ENCODE measurements around the gene GPC6.

The GPC6 gene

GRCh38 chr13:93266681-93267080, 40.1 kb downstream of the GPC6 start:
- no peaks in the 10 kb centered on the region for H3K27me3 ChIP-seq (ENCODE audit: insufficient read depth, low read length)
- H2BK12ac ChIP-seq (ENCODE audit: low read length): no peak overlapping the region
- H3K9me3 ChIP-seq (ENCODE audit: insufficient read depth, low read depth, low read length): no peaks in the 10 kb centered on the region
- no peak overlapping the region for H3K14ac ChIP-seq (ENCODE audit: low read length)
- H3K4ac ChIP-seq (ENCODE audit: low read depth, low read length): no peak overlapping the region
- no peak overlapping the region for H3K27ac ChIP-seq (ENCODE audit: low read depth, low read length)
- H3K79me1 ChIP-seq (ENCODE audit: low read length): no peaks in the 10 kb centered on the region
- no peak overlapping the region for H3K18ac ChIP-seq (ENCODE audit: low read length)
- no peak overlapping the region for H2AFZ ChIP-seq (ENCODE audit: insufficient read depth, low read length, poor library complexity)
- WGBS (ENCODE audit: extremely low coverage, insufficient coverage, insufficient read length): no CpG with 5 or more reads among the region's 1 CpG
- no peak overlapping the region for H2AK5ac ChIP-seq (ENCODE audit: low read length)
- H3K36me3 ChIP-seq (ENCODE audit: control insufficient read depth in 1 of 2, insufficient read depth in 2 of 2, low read length in 2 of 2): no peaks in the 10 kb centered on the region
- no peak overlapping the region for H3K9ac ChIP-seq (ENCODE audit: low read length)
- H3K4me2 ChIP-seq (ENCODE audit: low read length): no peak overlapping the region
- H4K8ac ChIP-seq (ENCODE audit: low read depth, low read length): no peak overlapping the region
- H3K79me2 ChIP-seq (ENCODE audit: control insufficient read depth, insufficient read depth, low read length, poor library complexity): no peaks in the 10 kb centered on the region
- H3K23ac ChIP-seq (ENCODE audit: low read length): no peak overlapping the region
- no peak for DNase-seq
- no peak overlapping the region for H3K4me3 ChIP-seq (ENCODE audit: low read depth, low read length)
- no peak overlapping the region for H4K12ac ChIP-seq (ENCODE audit: low read depth, low read length)
- no peak overlapping the region for H2BK5ac ChIP-seq (ENCODE audit: low read depth, low read length, poor library complexity)
- no peak overlapping the region for H2BK120ac ChIP-seq (ENCODE audit: insufficient read depth, low read length, poor library complexity)
- no peak overlapping the region for H4K91ac ChIP-seq (ENCODE audit: low read depth, low read length)
- no peaks in the 10 kb centered on the region for H3K4me1 ChIP-seq (ENCODE audit: control insufficient read depth in 1 of 2, insufficient read depth in 2 of 2, low read length in 2 of 2)

GRCh38 chr13:93268327-93269028, 41.9 kb downstream of the GPC6 start:
- Histone ChIP-seq H2BK12ac (ENCODE audit: low read length) (no peak overlapping the region), H3K4ac (ENCODE audit: low read depth, low read length) (no peak overlapping the region), H4K8ac (ENCODE audit: low read depth, low read length) (no peak overlapping the region), H4K91ac (ENCODE audit: low read depth, low read length) (no peak overlapping the region), H3K4me3 (ENCODE audit: low read depth, low read length) (no peak overlapping the region), H3K14ac (ENCODE audit: low read length) (no peak overlapping the region), H3K27ac (ENCODE audit: low read depth, low read length) (no peak overlapping the region), H2BK120ac (ENCODE audit: insufficient read depth, low read length, poor library complexity) (no peak overlapping the region), H2BK5ac (ENCODE audit: low read depth, low read length, poor library complexity) (no peak overlapping the region), H3K18ac (ENCODE audit: low read length) (no peak overlapping the region), H2AFZ (ENCODE audit: insufficient read depth, low read length, poor library complexity) (no peak overlapping the region), H3K79me2 (ENCODE audit: control insufficient read depth, insufficient read depth, low read length, poor library complexity) (no peaks in the 10 kb centered on the region), H3K9me3 (ENCODE audit: insufficient read depth, low read depth, low read length) (no peaks in the 10 kb centered on the region), H3K9ac (ENCODE audit: low read length) (no peak overlapping the region), H3K27me3 (ENCODE audit: insufficient read depth, low read length) (no peaks in the 10 kb centered on the region), H3K36me3 (ENCODE audit: control insufficient read depth in 1 of 2, insufficient read depth in 2 of 2, low read length in 2 of 2) (no peaks in the 10 kb centered on the region), H3K23ac (ENCODE audit: low read length) (no peak overlapping the region), H3K4me1 (ENCODE audit: control insufficient read depth in 1 of 2, insufficient read depth in 2 of 2, low read length in 2 of 2) (no peaks in the 10 kb centered on the region), H3K4me2 (ENCODE audit: low read length) (no peak overlapping the region), H2AK5ac (ENCODE audit: low read length) (no peak overlapping the region), H4K12ac (ENCODE audit: low read depth, low read length) (no peak overlapping the region), H3K79me1 (ENCODE audit: low read length) (no peaks in the 10 kb centered on the region)
- WGBS (ENCODE audit: extremely low coverage, insufficient coverage, insufficient read length): no CpG with 5 or more reads among the region's 7 CpGs
- DNase-seq: no peak

- Histone ChIP-seq H3K36me3 (ENCODE audit: control insufficient read depth in 1 of 2, insufficient read depth in 2 of 2, low read length in 2 of 2) (no peaks in the 10 kb centered on the region), H3K27ac (ENCODE audit: low read depth, low read length) (no peak overlapping the region), H3K14ac (ENCODE audit: low read length) (no peak overlapping the region), H4K12ac (ENCODE audit: low read depth, low read length) (no peak overlapping the region), H3K18ac (ENCODE audit: low read length) (no peak overlapping the region), H4K8ac (ENCODE audit: low read depth, low read length) (no peak overlapping the region), H3K9ac (ENCODE audit: low read length) (no peak overlapping the region), H3K4me2 (ENCODE audit: low read length) (no peak overlapping the region), H3K79me1 (ENCODE audit: low read length) (no peaks in the 10 kb centered on the region), H3K4ac (ENCODE audit: low read depth, low read length) (no peak overlapping the region), H3K4me3 (ENCODE audit: low read depth, low read length) (no peak overlapping the region), H3K9me3 (ENCODE audit: insufficient read depth, low read depth, low read length) (no peaks in the 10 kb centered on the region), H2BK120ac (ENCODE audit: insufficient read depth, low read length, poor library complexity) (no peak overlapping the region), H2AFZ (ENCODE audit: insufficient read depth, low read length, poor library complexity) (no peak overlapping the region), H3K79me2 (ENCODE audit: control insufficient read depth, insufficient read depth, low read length, poor library complexity) (no peaks in the 10 kb centered on the region), H3K4me1 (ENCODE audit: control insufficient read depth in 1 of 2, insufficient read depth in 2 of 2, low read length in 2 of 2) (no peaks in the 10 kb centered on the region), H3K23ac (ENCODE audit: low read length) (no peak overlapping the region), H3K27me3 (ENCODE audit: insufficient read depth, low read length) (no peaks in the 10 kb centered on the region), H4K91ac (ENCODE audit: low read depth, low read length) (no peak overlapping the region), H2BK5ac (ENCODE audit: low read depth, low read length, poor library complexity) (no peak overlapping the region), H2BK12ac (ENCODE audit: low read length) (no peak overlapping the region), H2AK5ac (ENCODE audit: low read length) (no peak overlapping the region)
- no peak for DNase-seq
- WGBS (ENCODE audit: extremely low coverage, insufficient coverage, insufficient read length): no CpG with 5 or more reads among the region's 5 CpGs
These were observed 44.4 kb downstream of the GPC6 start for GRCh38 chr13:93270769-93271742.

- no peaks in the 10 kb centered on the region for H3K4me1 ChIP-seq (ENCODE audit: control insufficient read depth in 1 of 2, insufficient read depth in 2 of 2, low read length in 2 of 2)
- WGBS (ENCODE audit: extremely low coverage, insufficient coverage, insufficient read length): no CpG with 5 or more reads among the region's 1 CpG
- no peaks in the 10 kb centered on the region for H3K36me3 ChIP-seq (ENCODE audit: control insufficient read depth in 1 of 2, insufficient read depth in 2 of 2, low read length in 2 of 2)
These were observed 53.4 kb downstream of the GPC6 start for GRCh38 chr13:93279982-93280381.

More at GRCh38 chr13:93279982-93280381, 53.4 kb downstream of the GPC6 start:
- Histone ChIP-seq H3K9ac (ENCODE audit: low read length) (no peak overlapping the region), H2BK120ac (ENCODE audit: insufficient read depth, low read length, poor library complexity) (no peak overlapping the region), H3K27ac (ENCODE audit: low read depth, low read length) (no peak overlapping the region), H3K4me3 (ENCODE audit: low read depth, low read length) (no peak overlapping the region), H2BK12ac (ENCODE audit: low read length) (no peak overlapping the region), H3K9me3 (ENCODE audit: insufficient read depth, low read depth, low read length) (no peaks in the 10 kb centered on the region), H4K91ac (ENCODE audit: low read depth, low read length) (no peak overlapping the region), H4K12ac (ENCODE audit: low read depth, low read length) (no peak overlapping the region), H3K14ac (ENCODE audit: low read length) (no peak overlapping the region), H3K4ac (ENCODE audit: low read depth, low read length) (no peak overlapping the region), H3K27me3 (ENCODE audit: insufficient read depth, low read length) (no peaks in the 10 kb centered on the region), H3K79me1 (ENCODE audit: low read length) (no peaks in the 10 kb centered on the region), H3K79me2 (ENCODE audit: control insufficient read depth, insufficient read depth, low read length, poor library complexity) (no peaks in the 10 kb centered on the region), H3K4me2 (ENCODE audit: low read length) (no peak overlapping the region), H2AK5ac (ENCODE audit: low read length) (no peak overlapping the region), H3K18ac (ENCODE audit: low read length) (no peak overlapping the region), H4K8ac (ENCODE audit: low read depth, low read length) (no peak overlapping the region), H2AFZ (ENCODE audit: insufficient read depth, low read length, poor library complexity) (no peak overlapping the region), H3K23ac (ENCODE audit: low read length) (no peak overlapping the region), H2BK5ac (ENCODE audit: low read depth, low read length, poor library complexity) (no peak overlapping the region)
- no peak for DNase-seq
